K562 (cell line): ENCODE measurements around the gene LRRC1. TPM values are rescaled to one million over a fixed set of nuclear protein-coding genes. Genes with fewer than 3 reads are reported as not detected.

Experiments used
- ATAC-seq: fragments of 200-7000 bp; cut with Tn5 transposase; 3 replicates; pipeline ENCODE4 v1.9.1; 2020; ENCODE audit warnings: moderate library complexity
- BruUV-seq: library from RNA; stranded (reverse); fragments of 400-500 nt; replicated peaks from 2 replicates; lab custom pipeline; 2021; lab: Mats Ljungman, UMichigan
- CTCF ChIA-PET: fragments of 300-600 bp; formaldehyde crosslinking; extraction: SDS; loops from one replicate; lab custom pipeline; 2021; ENCODE audit warnings: low intra/inter-chr PET ratio; lab: Yijun Ruan, JAX
- POLR2A ChIA-PET: fragments of 300-600, 350-650 bp; sonication (Branson Sonifier 250); formaldehyde crosslinking; extraction: SDS; loops from one replicate; lab custom pipeline; 2021; ENCODE audit warnings: antibody characterized with exemption, inconsistent platforms; lab: Yijun Ruan, JAX
- DNase-seq, 4 experiments: peaks; one replicate each; pipeline versions ENCODE4 v3.0.0 to v3.0.0-alpha.2; 2011 to 2018; ENCODE audit warnings: low spot score in 3 of 4, mixed read lengths in 3 of 4; ENCODE audit errors: extremely low read depth in 1 of 4
- FAIRE-seq: peaks from 2 replicates; lab custom pipeline; 2011; peaks lifted over from hg19 to GRCh38; lab: Jason Lieb, UNC
- H2AFZ ChIP-seq: 2 replicates; pipeline ENCODE4 v1.6.0; 2011; ENCODE audit warnings: low read depth, low read length, control low read depth, inconsistent platforms
- H3K27ac ChIP-seq: fragments of 200-600 bp; 3 replicates; pipeline ENCODE4 v1.8.0; 2011; ENCODE audit warnings: low read depth, mild to moderate bottlenecking, control low read depth, inconsistent platforms, low read length, moderate library complexity, mixed read lengths; ENCODE audit errors: extremely low read depth
- H3K27me3 ChIP-seq, 2 experiments: fragments of 300-600 bp in 1 of 2; 2 replicates in 1 of 2; 3 replicates in 1 of 2; pipeline versions ENCODE4 v1.6.0 to v1.8.0; 2011; ENCODE audit warnings: inconsistent platforms in 2 of 2, low read length in 2 of 2, mild to moderate bottlenecking in 1 of 2, mixed read lengths in 1 of 2, moderate library complexity in 1 of 2; ENCODE audit not compliant: control insufficient read depth in 2 of 2, insufficient read depth in 2 of 2
- H3K36me3 ChIP-seq: fragments of 300-600 bp; 3 replicates; pipeline ENCODE4 v1.8.0; 2011; ENCODE audit warnings: mild to moderate bottlenecking, low read length, inconsistent platforms; ENCODE audit not compliant: control insufficient read depth, insufficient read depth
- H3K4me1 ChIP-seq, 2 experiments: fragments of 200-600 bp in 1 of 2; replicated peaks in 1 of 2; 2 replicates in 1 of 2; 3 replicates in 1 of 2; pipeline versions ENCODE4 v1.5.1 to v1.8.0; 2011; ENCODE audit warnings: inconsistent platforms in 2 of 2, low read length in 2 of 2, mild to moderate bottlenecking in 1 of 2, mixed read lengths in 1 of 2, moderate library complexity in 1 of 2; ENCODE audit not compliant: control insufficient read depth in 2 of 2, insufficient read depth in 2 of 2
- H3K4me2 ChIP-seq: 2 replicates; pipeline ENCODE4 v1.6.1; 2011; ENCODE audit warnings: low read length, control low read depth, inconsistent platforms, mixed read lengths; ENCODE audit not compliant: insufficient read depth
- H3K4me3 ChIP-seq: fragments of 200-600 bp; sonication (generic), shearing (Covaris generic); 2 replicates; pipeline ENCODE4 v1.5.1; 2016; ENCODE audit warnings: control low read depth, inconsistent platforms
- H3K79me2 ChIP-seq: fragments of 200-600 bp; 3 replicates; pipeline ENCODE4 v1.8.0; 2011; ENCODE audit warnings: low read length, inconsistent platforms; ENCODE audit not compliant: control insufficient read depth, insufficient read depth
- H3K9ac ChIP-seq, 2 experiments: 2 replicates each; pipeline versions ENCODE4 v1.6.0 to v1.6.1; 2011; ENCODE audit warnings: low read depth in 2 of 2, low read length in 2 of 2, control low read depth in 1 of 2, inconsistent platforms in 1 of 2, mild to moderate bottlenecking in 1 of 2, mixed read lengths in 1 of 2; ENCODE audit not compliant: insufficient read depth in 1 of 2
- H3K9me1 ChIP-seq: one replicate; pipeline ENCODE4 v1.6.0; 2011; ENCODE audit warnings: inconsistent platforms, mild to moderate bottlenecking, low read length, moderate library complexity; ENCODE audit not compliant: control insufficient read depth, insufficient read depth
- H3K9me3 ChIP-seq: replicated peaks from 2 replicates; pipeline ENCODE4 v1.5.1; 2011; ENCODE audit warnings: low read depth, low read length, inconsistent platforms; ENCODE audit not compliant: control insufficient read depth, insufficient read depth
- H4K20me1 ChIP-seq: replicated peaks from 2 replicates; pipeline ENCODE4 v1.6.1; 2011; ENCODE audit warnings: low read length, inconsistent platforms, mixed read lengths; ENCODE audit not compliant: control insufficient read depth, insufficient read depth
- BRF1 ChIP-seq: IDR thresholded peaks from 3 replicates; pipeline ENCODE4 v1.6.1; 2011; ENCODE audit warnings: borderline replicate concordance, mild to moderate bottlenecking; ENCODE audit not compliant: insufficient read length; ENCODE audit errors: extremely low read depth
- BRF2 ChIP-seq: IDR thresholded peaks from 3 replicates; pipeline ENCODE4 v1.6.1; 2011; ENCODE audit warnings: borderline replicate concordance, mild to moderate bottlenecking; ENCODE audit not compliant: insufficient read length, insufficient read depth
- CAMTA2 ChIP-seq: fragments of 250-450 bp; sonication (Bioruptor Pico); conservative IDR thresholded peaks from 2 replicates; pipeline ENCODE4 v1.5.1; 2022
- CBX8 ChIP-seq: fragments of 200-600 bp; sonication (generic); IDR thresholded peaks from 2 replicates; pipeline ENCODE4 v1.6.1; 2012; ENCODE audit warnings: borderline replicate concordance, mixed run types, low read depth, mild to moderate bottlenecking, moderate library complexity, mixed read lengths, low read length, control low read depth, inconsistent platforms; ENCODE audit not compliant: poor library complexity, severe bottlenecking; ENCODE audit errors: extremely low read depth
- CTCFL ChIP-seq: IDR thresholded peaks from 2 replicates; pipeline ENCODE4 v1.6.1; 2011; ENCODE audit warnings: borderline replicate concordance, low read depth, mild to moderate bottlenecking, moderate library complexity, low read length; ENCODE audit not compliant: insufficient read depth, poor library complexity, severe bottlenecking
- HCFC1 ChIP-seq: IDR thresholded peaks from 2 replicates; pipeline ENCODE4 v1.6.1; 2012; ENCODE audit warnings: low read depth, low read length, improper control_type of control experiment
- MAFF ChIP-seq: IDR thresholded peaks from 2 replicates; pipeline ENCODE4 v1.6.1; 2012; ENCODE audit warnings: low read length, improper control_type of control experiment
- NFIX ChIP-seq: fragments of 250-450 bp; sonication (Bioruptor Pico); IDR thresholded peaks from 2 replicates; pipeline ENCODE4 v1.4.0; 2020; ENCODE audit warnings: low read depth, mild to moderate bottlenecking, moderate library complexity
- NR3C1 ChIP-seq: sonication (generic); formaldehyde crosslinking; IDR thresholded peaks from 2 replicates; pipeline ENCODE4 v1.8.1; 2022; ENCODE audit warnings: missing genetic modification reagents
- PHB ChIP-seq: fragments of 250-450 bp; sonication (Bioruptor Pico); IDR thresholded peaks from 2 replicates; pipeline ENCODE4 v1.5.0; 2021
- RB1 ChIP-seq: fragments of 450-650 bp; IDR thresholded peaks from 2 replicates; pipeline ENCODE4 v1.6.1; 2017; ENCODE audit warnings: low read depth, mild to moderate bottlenecking
- SMAD1 ChIP-seq: fragments of 150-350 bp; IDR thresholded peaks from 2 replicates; pipeline ENCODE4 v1.6.1; 2014; ENCODE audit warnings: low read length, low read depth; ENCODE audit not compliant: partially characterized antibody
- SMARCB1 ChIP-seq: IDR thresholded peaks from 2 replicates; pipeline ENCODE4 v1.6.1; 2011; ENCODE audit warnings: improper control_type of control experiment, low read depth; ENCODE audit not compliant: insufficient read length
- SUPT5H ChIP-seq: fragments of 450-650 bp; IDR thresholded peaks from 2 replicates; pipeline ENCODE4 v1.6.1; 2016
- TRIM28 ChIP-seq: fragments of 450-650 bp; IDR thresholded peaks from 2 replicates; pipeline ENCODE4 v1.6.1; 2017
- ZBTB8A ChIP-seq: fragments of 450-650 bp; IDR thresholded peaks from 2 replicates; pipeline ENCODE4 v1.6.1; 2018; ENCODE audit warnings: mild to moderate bottlenecking, moderate library complexity; ENCODE audit not compliant: partially characterized antibody
- ZNF444 ChIP-seq: fragments of 250-450 bp; sonication (Bioruptor Pico); IDR thresholded peaks from 2 replicates; pipeline ENCODE4 v1.4.0; 2020; ENCODE audit warnings: mild to moderate bottlenecking, moderate library complexity
- ZNF512 ChIP-seq: IDR thresholded peaks from 2 replicates; pipeline ENCODE4 v1.6.1; 2016; ENCODE audit warnings: missing genetic modification characterization, missing compliant biosample characterization
- ZNF589 ChIP-seq: fragments of 200-800 bp; sonication (Bioruptor generic); IDR thresholded peaks from 2 replicates; pipeline ENCODE4 v1.6.1; 2016; ENCODE audit warnings: low read depth, missing genetic modification characterization, missing compliant biosample characterization
- WGBS: fragments of 100-300 bp; shearing (Covaris generic); methylation state at CpG from one replicate; pipeline ENCODE4 v1.1.6; 2016; ENCODE audit warnings: low coverage, mixed read lengths; ENCODE audit not compliant: insufficient coverage; ENCODE audit errors: missing lambda C conversion rate; 5-methylcytosine and 5-hydroxymethylcytosine counted together
- in situ Hi-C: fragments of 300-500 bp; cut with MboI; formaldehyde crosslinking; loops from 4 replicates; pipeline ENCODE4 v1.15.0; 2018; ENCODE audit warnings: inconsistent platforms, mixed read lengths
- intact Hi-C: fragments of 100-400 bp; cut with micrococcal nuclease; formaldehyde crosslinking; loops from 2 replicates; pipeline ENCODE4 v1.14.2; 2022
- polyA plus RNA-seq, 8 experiments: library from polyadenylated mRNA; depleted of rRNA in 4 of 8; stranded (reverse) in 5 of 8; unstranded in 3 of 8; fragments of >200 nt; fragmentation: Nextera tagmentation in 2 of 8; fragmentation: Illumina TruSeq in 1 of 8; extraction: Ambion mirVana in 2 of 8; extraction: Trizol in 1 of 8; gene quantifications; 2 replicates each; pipeline versions ENCODE4 v1.2.1 to v1.2.3, GENCODE V29; 2011 to 2014; ENCODE audit warnings: inconsistent platforms in 1 of 8, missing spikeins in 1 of 8
- total RNA-seq, 7 experiments: library from RNA; depleted of rRNA in 6 of 7; stranded (reverse); fragments of >200 nt in 6 of 7; fragmentation: Illumina TruSeq in 2 of 7; extraction: Trizol in 2 of 7; gene quantifications; 2 replicates each; pipeline versions ENCODE4 v1.2.1 to v1.2.3, GENCODE V29; 2011 to 2021; ENCODE audit warnings: low replicate concordance in 1 of 7

The LRRC1 gene
- total and polyA plus RNA-seq, 9 of the 15 experiments (the other 6 are each of a cell fraction or from before 2014, with no cell fraction given) = not detected

- TF ChIP-seq ZNF512 (tag) (no peak), ZNF589 (no peak)
- TF ChIP-seq, all 486 proteins: peak for 0
These were observed 131.1 kb downstream of the LRRC1 start (continued) for GRCh38 chr6:53925891-53926290.

GRCh38 chr6:53926505-53926904 is 131.7 kb downstream of the LRRC1 start:
- ChIA-PET CTCF (no interaction called here), POLR2A (no interaction called here)
- TF ChIP-seq TRIM28 (no peak), BRF1 (no peak), CAMTA2 (CRISPR knock-in tag) (no peak), PHB (CRISPR knock-in tag) (no peak), CTCFL (no peak), ZBTB8A (no peak), SMARCB1 (no peak), MAFF (no peak), NFIX (CRISPR knock-in tag) (no peak), SMAD1 (no peak), RB1 (no peak), CBX8 (no peak), BRF2 (no peak), SUPT5H (no peak), NR3C1 (CRISPR knock-in tag) (no peak), ZNF444 (no peak), HCFC1 (no peak)

More at GRCh38 chr6:53926505-53926904, 131.7 kb downstream of the LRRC1 start:
- in situ Hi-C loops = no loop called here
- Histone ChIP-seq H3K9me1 (no peaks in the 10 kb centered on the region), H3K79me2 (no peaks in the 10 kb centered on the region), H3K4me2 (no peak overlapping the region), H3K36me3 (no peaks in the 10 kb centered on the region), H4K20me1 (no peaks in the 10 kb centered on the region), H2AFZ (no peak overlapping the region), H3K27ac (no peak overlapping the region), H3K9ac (no peak overlapping the region), H3K9me3 (no peaks in the 10 kb centered on the region), H3K4me3 (no peak overlapping the region), H3K4me1 (no peaks in the 10 kb centered on the region), H3K27me3 (no peaks in the 10 kb centered on the region)
- intact Hi-C loops = no loop called here
- 0% methylated on average over 2 of the region's 2 CpGs for WGBS
- no peak for DNase-seq
- no TSS peak for BruUV-seq
- no peak for ATAC-seq
- no peak for FAIRE-seq
